ENCODE measurements around the gene DDX1. TPM values are rescaled to one million over a fixed set of nuclear protein-coding genes. Genes with fewer than 3 reads are reported as not detected.

DDX1 gene
- polyA plus RNA-seq, 3 donors, result 14.1 to 35.4 (median 30.1) TPM

DNA sequence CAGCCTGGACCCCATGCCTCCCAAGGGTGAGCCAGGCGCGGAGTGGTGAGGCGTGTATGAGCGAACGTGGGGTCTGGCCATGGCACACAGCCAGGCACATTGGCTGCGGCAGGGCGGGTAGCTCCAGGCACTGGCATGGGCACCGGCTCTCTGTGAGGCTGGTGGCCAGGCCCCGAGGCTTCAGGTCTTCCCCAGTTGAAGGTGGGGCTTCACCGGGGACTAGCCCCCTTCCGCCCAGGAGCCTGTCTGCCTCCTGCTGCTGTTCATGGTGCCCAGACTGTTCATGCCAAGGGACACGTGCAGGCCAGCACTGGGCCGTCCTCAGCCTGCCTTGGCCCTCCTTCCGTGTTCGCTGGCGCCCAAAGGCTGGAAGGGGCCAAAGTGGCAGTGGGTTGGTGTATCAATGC lies 26.8 kb downstream of the DDX1 start:
- Histone ChIP-seq H3K27ac (ENCODE audit: low read depth in 1 of 2, low read length in 2 of 2) (no peak overlapping the region), H3K9ac (ENCODE audit: insufficient read depth, low read length, poor library complexity, severe bottlenecking) (no peak overlapping the region), H3K4me1 (ENCODE audit: control insufficient read depth in 1 of 2, insufficient read depth in 2 of 2, low read length in 2 of 2) (no peaks in the 10 kb centered on the region), H3K27me3 (ENCODE audit: control insufficient read depth in 2 of 2, insufficient read depth in 2 of 2, low read length in 2 of 2) (no peaks in the 10 kb centered on the region), H2AFZ (ENCODE audit: insufficient read depth, low read depth, low read length, poor library complexity, severe bottlenecking) (no peak overlapping the region), H3K4me3 (replicated peaks in 1 of 3; ENCODE audit: low read depth in 2 of 3, low read length in 3 of 3) (no peak overlapping the region), H3K36me3 (replicated peaks in 1 of 2; ENCODE audit: control insufficient read depth in 1 of 2, insufficient read depth in 2 of 2, low read length in 2 of 2) (peaks cover 88 to 96% of the 10 kb centered on the region in 2 donors), H3K79me2 (ENCODE audit: insufficient read depth, low read length) (no peaks in the 10 kb centered on the region), H4K20me1 (ENCODE audit: insufficient read depth, low read length) (no peaks in the 10 kb centered on the region), H3K4me2 (replicated peaks; ENCODE audit: extremely low read depth, low read length, poor library complexity, severe bottlenecking) (no peak overlapping the region), H3K9me3 (replicated peaks in 1 of 2; ENCODE audit: control insufficient read depth in 1 of 2, insufficient read depth in 1 of 2, low read length in 2 of 2) (no peaks in the 10 kb centered on the region)
- no peak for DNase-seq
- no peaks in the 10 kb centered on the region for H3K27me3 Mint-ChIP-seq (ENCODE audit: low read depth in 3 of 3)
- WGBS (ENCODE audit: insufficient coverage), result 98% methylated on average over 16 of the region's 16 CpGs
- no peak overlapping the region for H3K27ac Mint-ChIP-seq
- no peaks in the 10 kb centered on the region for H3K4me1 Mint-ChIP-seq
- H3K4me3 Mint-ChIP-seq, result no peak overlapping the region
- intact Hi-C loops (cut with micrococcal nuclease), result no loop called here
- TF ChIP-seq, protein P1, sequence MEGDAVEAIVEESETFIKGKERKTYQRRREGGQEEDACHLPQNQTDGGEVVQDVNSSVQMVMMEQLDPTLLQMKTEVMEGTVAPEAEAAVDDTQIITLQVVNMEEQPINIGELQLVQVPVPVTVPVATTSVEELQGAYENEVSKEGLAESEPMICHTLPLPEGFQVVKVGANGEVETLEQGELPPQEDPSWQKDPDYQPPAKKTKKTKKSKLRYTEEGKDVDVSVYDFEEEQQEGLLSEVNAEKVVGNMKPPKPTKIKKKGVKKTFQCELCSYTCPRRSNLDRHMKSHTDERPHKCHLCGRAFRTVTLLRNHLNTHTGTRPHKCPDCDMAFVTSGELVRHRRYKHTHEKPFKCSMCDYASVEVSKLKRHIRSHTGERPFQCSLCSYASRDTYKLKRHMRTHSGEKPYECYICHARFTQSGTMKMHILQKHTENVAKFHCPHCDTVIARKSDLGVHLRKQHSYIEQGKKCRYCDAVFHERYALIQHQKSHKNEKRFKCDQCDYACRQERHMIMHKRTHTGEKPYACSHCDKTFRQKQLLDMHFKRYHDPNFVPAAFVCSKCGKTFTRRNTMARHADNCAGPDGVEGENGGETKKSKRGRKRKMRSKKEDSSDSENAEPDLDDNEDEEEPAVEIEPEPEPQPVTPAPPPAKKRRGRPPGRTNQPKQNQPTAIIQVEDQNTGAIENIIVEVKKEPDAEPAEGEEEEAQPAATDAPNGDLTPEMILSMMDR (IDR thresholded peaks at IDR 0.05), result no peak
- H3K36me3 Mint-ChIP-seq, result peaks cover 57 to 68% of the 10 kb centered on the region in 2 donors
- H3K9me3 Mint-ChIP-seq, result no peaks in the 10 kb centered on the region

DNA sequence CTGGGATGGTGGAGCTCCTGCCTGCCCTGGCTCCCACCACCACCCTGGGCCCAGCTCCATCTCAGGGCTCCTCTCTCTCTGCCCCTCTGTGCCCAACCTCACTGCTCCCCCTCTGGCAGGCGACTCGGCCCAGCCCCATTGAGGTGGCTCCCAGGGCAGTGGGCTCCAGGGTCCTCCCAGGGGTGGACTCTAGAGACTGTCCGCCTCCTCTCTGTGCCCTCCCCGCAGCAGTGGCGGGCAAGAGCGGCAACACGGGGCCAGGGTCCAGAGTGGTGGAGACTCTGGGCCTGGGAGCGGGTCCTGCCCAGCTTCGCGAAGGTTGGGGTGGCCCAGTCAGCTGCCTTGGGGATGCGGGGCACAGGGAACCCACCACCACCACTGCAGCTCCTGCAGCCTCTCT lies 27.4 kb downstream of the DDX1 start:
- H3K36me3 ChIP-seq (replicated peaks in 1 of 2; ENCODE audit: control insufficient read depth in 1 of 2, insufficient read depth in 2 of 2, low read length in 2 of 2), result peaks cover 88 to 96% of the 10 kb centered on the region in 2 donors
- Mint-ChIP-seq H3K4me1 (no peaks in the 10 kb centered on the region), H3K36me3 (peaks cover 62 to 69% of the 10 kb centered on the region in 2 donors)

More for the DNA sequence above, 27.4 kb downstream of the DDX1 start:
- Mint-ChIP-seq H3K27me3 (ENCODE audit: low read depth in 3 of 3) (no peaks in the 10 kb centered on the region), H3K9me3 (no peaks in the 10 kb centered on the region), H3K27ac (peak overlapping the region in 2 of 7 donors; percentile 8 to 56), H3K4me3 (no peak overlapping the region)
- no peak overlapping the region for H3K4me3 ChIP-seq (replicated peaks in 1 of 3; ENCODE audit: low read depth in 2 of 3, low read length in 3 of 3)
- H3K4me2 ChIP-seq (replicated peaks; ENCODE audit: extremely low read depth, low read length, poor library complexity, severe bottlenecking), result no peak overlapping the region
- H3K9me3 ChIP-seq (replicated peaks in 1 of 2; ENCODE audit: control insufficient read depth in 1 of 2, insufficient read depth in 1 of 2, low read length in 2 of 2), result no peaks in the 10 kb centered on the region
- DNase-seq, result no peak
- WGBS (ENCODE audit: insufficient coverage), result 97% methylated on average over 11 of the region's 11 CpGs
- no peak overlapping the region for H2AFZ ChIP-seq (ENCODE audit: insufficient read depth, low read depth, low read length, poor library complexity, severe bottlenecking)
- H3K79me2 ChIP-seq (ENCODE audit: insufficient read depth, low read length), result no peaks in the 10 kb centered on the region
- intact Hi-C loops (cut with micrococcal nuclease), result no loop called here
- H3K4me1 ChIP-seq (ENCODE audit: control insufficient read depth in 1 of 2, insufficient read depth in 2 of 2, low read length in 2 of 2), result no peaks in the 10 kb centered on the region
- H4K20me1 ChIP-seq (ENCODE audit: insufficient read depth, low read length), result no peaks in the 10 kb centered on the region
- no peak overlapping the region for H3K9ac ChIP-seq (ENCODE audit: insufficient read depth, low read length, poor library complexity, severe bottlenecking)
- TF ChIP-seq, protein P1 (IDR thresholded peaks at IDR 0.05), result no peak
- no peaks in the 10 kb centered on the region for H3K27me3 ChIP-seq (ENCODE audit: control insufficient read depth in 2 of 2, insufficient read depth in 2 of 2, low read length in 2 of 2)
- no peak overlapping the region for H3K27ac ChIP-seq (ENCODE audit: low read depth in 1 of 2, low read length in 2 of 2)
